Activated naive CD4-positive, alpha-beta T cell treated with anti-CD3 and anti-CD28 coated beads, Interleukin-2, amount 50 U/mL, for 24 hours (primary cell): ENCODE data around the gene DHX57.
"Not testable (repeated sequence)": the region's sequence is repeated elsewhere in the genome, so short reads cannot be mapped to it uniquely, and the experiment has no call there.

Experiments
- H3K27ac Mint-ChIP-seq: one replicate; pipeline ENCODE4 v1.8.0; 2021; ENCODE audit warnings: mild to moderate bottlenecking, mixed read lengths
- H3K27me3 Mint-ChIP-seq: one replicate; pipeline ENCODE4 v1.8.0; 2021; ENCODE audit warnings: mixed read lengths
- H3K36me3 Mint-ChIP-seq: one replicate; pipeline ENCODE4 v1.8.0; 2021; ENCODE audit warnings: mixed read lengths
- H3K4me1 Mint-ChIP-seq: one replicate; pipeline ENCODE4 v1.8.0; 2021; ENCODE audit warnings: mixed read lengths
- H3K4me3 Mint-ChIP-seq: one replicate; pipeline ENCODE4 v1.8.0; 2021; ENCODE audit warnings: mild to moderate bottlenecking, mixed read lengths
- H3K9me3 Mint-ChIP-seq: one replicate; pipeline ENCODE4 v1.8.0; 2021; ENCODE audit warnings: mixed read lengths

Gene DHX57

DNA sequence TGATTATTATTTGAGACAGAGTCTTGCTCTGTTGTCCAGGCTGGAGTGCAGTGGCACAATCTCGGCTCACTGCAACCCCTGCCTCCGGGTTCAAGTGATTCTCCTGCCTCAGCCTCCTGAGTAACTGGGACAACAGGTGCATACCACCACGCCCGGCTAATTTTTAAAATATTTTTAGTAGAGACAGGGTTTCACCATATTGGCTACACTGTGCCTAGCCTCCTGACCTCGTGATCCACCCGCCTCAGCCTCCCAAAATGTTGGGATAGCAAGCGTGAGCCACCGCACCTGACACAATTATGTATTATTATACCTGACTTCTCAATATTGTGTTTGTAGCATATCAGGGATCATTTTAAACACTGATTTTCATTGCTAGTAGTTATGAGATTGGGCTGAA, 83.4 kb downstream of the DHX57 start:
- H3K4me1 Mint-ChIP-seq, H3K4me3 Mint-ChIP-seq, H3K27ac Mint-ChIP-seq, H3K9me3 Mint-ChIP-seq, H3K36me3 Mint-ChIP-seq, H3K27me3 Mint-ChIP-seq: not testable (repeated sequence)

DNA sequence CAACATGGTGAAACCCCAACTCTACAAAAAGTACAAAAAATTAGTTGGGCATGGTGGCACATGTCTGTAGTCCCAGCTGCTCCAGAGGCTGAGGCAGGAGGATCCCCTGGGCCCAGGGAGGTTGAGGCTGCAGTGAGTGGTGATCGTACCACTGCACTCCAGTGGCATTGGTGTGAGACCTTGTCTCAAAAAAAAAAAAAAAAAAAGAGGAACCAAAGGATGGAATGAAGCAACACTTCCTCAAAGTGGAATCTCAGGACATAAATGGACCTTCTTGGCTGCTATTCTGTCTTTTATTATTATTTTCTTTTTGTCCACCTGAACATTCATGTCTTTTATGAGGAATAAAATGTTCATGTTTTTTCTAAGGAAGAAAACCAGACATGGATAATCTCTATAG, 84.0 kb downstream of the DHX57 start:
- Mint-ChIP-seq H3K4me1 (no peaks in the 10 kb centered on the region), H3K9me3 (no peaks in the 10 kb centered on the region), H3K4me3 (no peak overlapping the region), H3K27ac (no peak overlapping the region), H3K36me3 (no peaks in the 10 kb centered on the region), H3K27me3 (no peaks in the 10 kb centered on the region)

DNA sequence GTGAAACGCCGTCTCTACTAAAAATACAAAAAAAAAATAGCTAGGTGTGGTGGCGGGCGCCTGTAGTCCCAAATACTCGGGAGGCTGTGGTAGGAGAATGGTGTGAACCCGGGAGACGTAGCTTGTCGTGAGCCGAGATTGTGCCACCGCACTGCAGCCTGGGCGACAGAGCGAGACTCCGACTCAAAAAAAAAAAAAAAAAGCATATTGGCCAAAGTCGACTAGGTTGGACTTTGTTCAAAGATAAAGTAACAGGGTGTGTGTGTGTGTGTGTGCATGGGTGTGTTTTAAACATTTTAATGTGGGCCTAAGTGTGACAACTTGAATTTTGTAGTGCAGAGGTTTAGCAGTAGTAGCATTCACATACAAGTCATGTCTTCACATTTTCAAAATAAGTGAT, 86.0 kb downstream of the DHX57 start:
- no peaks in the 10 kb centered on the region for H3K4me1 Mint-ChIP-seq
- H3K27me3 Mint-ChIP-seq = no peaks in the 10 kb centered on the region
- H3K36me3 Mint-ChIP-seq = no peaks in the 10 kb centered on the region
- no peak overlapping the region for H3K27ac Mint-ChIP-seq
- H3K9me3 Mint-ChIP-seq = no peaks in the 10 kb centered on the region
- no peak overlapping the region for H3K4me3 Mint-ChIP-seq

GRCh38 chr2:38788306-38788705, 87.4 kb downstream of the DHX57 start:
- Mint-ChIP-seq H3K36me3 (no peaks in the 10 kb centered on the region), H3K27me3 (no peaks in the 10 kb centered on the region), H3K4me1 (no peaks in the 10 kb centered on the region), H3K9me3 (no peaks in the 10 kb centered on the region), H3K27ac (no peak overlapping the region), H3K4me3 (no peak overlapping the region)

- no peaks in the 10 kb centered on the region for H3K27me3 Mint-ChIP-seq
- H3K27ac Mint-ChIP-seq = no peak overlapping the region
- H3K36me3 Mint-ChIP-seq = peaks cover 4% of the 10 kb centered on the region
- no peaks in the 10 kb centered on the region for H3K9me3 Mint-ChIP-seq
- H3K4me1 Mint-ChIP-seq = peaks cover 13% of the 10 kb centered on the region
- no peak overlapping the region for H3K4me3 Mint-ChIP-seq
Measured at GRCh38 chr2:38783586-38783985, 92.1 kb downstream of the DHX57 start.

DNA sequence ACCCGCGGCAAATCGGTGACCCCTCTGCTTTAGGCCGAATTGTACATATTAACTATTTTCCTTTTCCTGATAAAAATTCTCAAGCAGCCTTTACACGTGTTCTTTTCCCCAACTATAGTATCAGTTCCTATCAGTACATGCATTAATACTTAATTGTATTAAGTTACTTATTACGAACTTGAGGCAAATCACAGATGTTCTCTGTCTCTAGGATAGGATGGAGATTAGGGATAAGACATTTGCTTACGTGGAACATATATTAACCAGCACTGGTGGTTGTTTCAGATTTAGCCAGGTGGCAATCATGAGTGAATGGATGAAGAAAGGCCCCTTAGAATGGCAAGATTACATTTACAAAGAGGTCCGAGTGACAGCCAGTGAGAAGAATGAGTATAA, 97.0 kb downstream of the DHX57 start:
- Mint-ChIP-seq H3K27ac (peak overlapping the region; percentile 99), H3K4me3 (peak overlapping the region; percentile 99), H3K27me3 (peaks cover 4% of the 10 kb centered on the region)

DNA sequence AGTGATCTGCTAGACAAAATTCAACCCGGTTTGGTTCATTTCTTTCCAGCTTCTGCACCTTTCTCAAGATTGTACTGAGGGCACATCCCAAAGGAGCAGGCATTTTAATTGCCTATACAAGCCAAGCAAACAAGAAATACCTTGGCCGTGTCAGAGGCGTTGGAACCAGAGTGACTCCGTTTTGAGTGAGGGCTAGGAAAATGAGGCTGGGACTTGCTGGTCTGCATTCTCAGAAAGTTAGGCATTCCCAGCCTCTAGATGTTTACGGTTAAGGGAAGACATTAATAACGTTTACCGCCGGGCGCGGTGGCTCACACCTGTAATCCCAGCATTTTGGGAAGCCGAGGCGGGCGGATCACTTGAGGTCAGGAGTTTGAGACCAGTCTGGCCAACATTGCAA, 99.2 kb downstream of the DHX57 start:
- Mint-ChIP-seq H3K27me3 (peaks cover 4% of the 10 kb centered on the region), H3K9me3 (no peaks in the 10 kb centered on the region), H3K4me1 (peaks cover 15% of the 10 kb centered on the region), H3K27ac (no peak overlapping the region), H3K4me3 (peak overlapping the region; percentile 55), H3K36me3 (peaks cover 2% of the 10 kb centered on the region)

More for the DNA sequence above, 97.0 kb downstream of the DHX57 start:
- Mint-ChIP-seq H3K36me3 (peaks cover 4% of the 10 kb centered on the region), H3K4me1 (peaks cover 20% of the 10 kb centered on the region), H3K9me3 (no peaks in the 10 kb centered on the region)

- peaks cover 11% of the 10 kb centered on the region for H3K4me1 Mint-ChIP-seq
- H3K9me3 Mint-ChIP-seq = no peaks in the 10 kb centered on the region
- no peak overlapping the region for H3K27ac Mint-ChIP-seq
- H3K27me3 Mint-ChIP-seq = peaks cover 4% of the 10 kb centered on the region
- peak overlapping the region; percentile 55 for H3K4me3 Mint-ChIP-seq
- no peaks in the 10 kb centered on the region for H3K36me3 Mint-ChIP-seq
Measured at GRCh38 chr2:38775921-38776225, 99.9 kb downstream of the DHX57 start.

DNA sequence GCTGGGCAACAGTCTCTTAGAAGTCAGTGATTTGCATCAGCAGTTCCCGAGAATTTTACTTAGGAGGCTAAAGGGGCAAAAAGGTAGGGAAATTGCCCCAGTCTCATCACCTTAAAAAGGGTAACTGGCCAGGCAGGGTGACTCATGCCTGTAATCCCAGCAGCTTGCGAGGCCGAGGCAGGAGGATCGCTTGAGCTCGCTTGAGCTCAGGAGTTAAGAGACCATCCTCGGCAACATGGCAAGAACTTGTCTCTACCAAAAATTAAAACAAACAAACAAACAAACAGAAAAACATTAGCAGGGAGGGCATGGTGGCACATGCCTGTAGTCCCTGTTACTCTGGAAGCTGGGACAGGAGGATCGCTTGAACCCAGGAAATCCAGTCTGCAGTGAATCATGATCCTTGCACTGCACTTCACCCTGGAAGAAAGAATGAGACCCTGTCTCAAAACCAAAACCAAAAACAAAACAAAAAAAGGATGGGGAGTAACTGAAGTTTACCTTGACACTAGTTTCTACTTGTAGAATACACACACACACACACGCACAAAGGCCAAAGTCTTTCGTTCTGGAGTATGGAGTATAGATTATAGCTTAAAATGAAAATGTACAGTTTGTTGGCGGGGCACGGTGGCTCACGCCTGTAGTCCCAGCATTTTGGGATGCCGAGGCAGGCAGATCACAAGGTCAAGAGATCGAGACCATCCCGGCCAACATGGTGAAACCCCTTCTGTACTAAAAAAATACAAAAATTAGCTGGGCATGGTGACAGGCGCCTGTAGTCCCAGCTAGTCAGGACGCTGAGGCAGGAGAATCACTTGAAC, 100.4 kb downstream of the DHX57 start:
- Mint-ChIP-seq H3K27ac (no peak overlapping the region), H3K27me3 (peaks cover 4% of the 10 kb centered on the region), H3K4me1 (peaks cover 11% of the 10 kb centered on the region), H3K9me3 (no peaks in the 10 kb centered on the region), H3K36me3 (no peaks in the 10 kb centered on the region), H3K4me3 (no peak overlapping the region)

GRCh38 chr2:38771632-38772031, 104.1 kb downstream of the DHX57 start:
- H3K27me3 Mint-ChIP-seq = peaks cover 4% of the 10 kb centered on the region

DNA sequence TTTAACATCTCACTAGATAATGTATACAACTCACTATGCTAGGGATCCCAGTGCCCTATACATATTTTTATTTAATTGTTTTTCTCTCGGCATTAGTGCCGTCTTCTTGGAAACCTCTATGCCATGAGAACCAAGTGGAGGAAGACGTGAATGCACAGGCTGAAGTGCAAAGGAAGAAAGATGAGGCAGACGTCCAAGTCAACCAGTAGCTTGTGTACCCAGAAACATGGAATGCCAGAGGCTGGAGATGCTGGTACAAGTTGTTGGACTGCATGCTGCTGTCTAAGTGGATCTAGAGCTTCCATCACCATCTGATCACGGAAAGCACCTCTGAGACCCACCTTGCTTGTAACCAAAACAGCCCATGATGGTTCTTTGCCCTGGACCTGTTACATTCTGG, 110.2 kb downstream of the DHX57 start:
- no peaks in the 10 kb centered on the region for H3K4me1 Mint-ChIP-seq
- H3K36me3 Mint-ChIP-seq = no peaks in the 10 kb centered on the region
- no peak overlapping the region for H3K27ac Mint-ChIP-seq
- no peaks in the 10 kb centered on the region for H3K9me3 Mint-ChIP-seq
- H3K27me3 Mint-ChIP-seq = no peaks in the 10 kb centered on the region
- H3K4me3 Mint-ChIP-seq = no peak overlapping the region

More at GRCh38 chr2:38771632-38772031, 104.1 kb downstream of the DHX57 start:
- no peak overlapping the region for H3K4me3 Mint-ChIP-seq
- no peaks in the 10 kb centered on the region for H3K9me3 Mint-ChIP-seq
- H3K4me1 Mint-ChIP-seq = no peaks in the 10 kb centered on the region
- H3K27ac Mint-ChIP-seq = no peak overlapping the region
- H3K36me3 Mint-ChIP-seq = no peaks in the 10 kb centered on the region

- Mint-ChIP-seq H3K4me3 (no peak overlapping the region), H3K27me3 (no peaks in the 10 kb centered on the region), H3K9me3 (no peaks in the 10 kb centered on the region), H3K27ac (no peak overlapping the region), H3K4me1 (no peaks in the 10 kb centered on the region), H3K36me3 (no peaks in the 10 kb centered on the region)
Measured at GRCh38 chr2:38765149-38765548, 110.6 kb downstream of the DHX57 start.

DNA sequence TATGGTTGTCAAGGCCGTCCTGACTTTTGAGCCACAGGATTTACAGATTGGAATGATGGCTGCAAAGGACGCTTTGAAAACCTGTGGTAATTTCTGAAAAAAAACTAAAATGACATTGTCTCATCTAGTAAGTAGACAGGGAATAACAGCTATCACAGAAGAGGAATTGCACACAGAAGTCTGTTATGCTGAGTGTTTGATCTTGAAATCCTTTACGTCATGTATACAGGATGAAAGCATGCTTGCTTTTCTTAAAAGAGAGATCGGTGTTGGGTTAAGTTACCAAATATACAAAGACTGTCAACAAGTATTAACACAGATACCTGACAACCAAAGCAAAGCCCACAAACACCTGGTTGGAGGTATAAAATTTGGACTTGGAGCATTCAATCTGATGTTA, 112.0 kb downstream of the DHX57 start:
- Mint-ChIP-seq H3K9me3 (no peaks in the 10 kb centered on the region), H3K4me3 (no peak overlapping the region), H3K36me3 (no peaks in the 10 kb centered on the region), H3K4me1 (no peaks in the 10 kb centered on the region), H3K27me3 (no peaks in the 10 kb centered on the region), H3K27ac (no peak overlapping the region)

- H3K27ac Mint-ChIP-seq = no peak overlapping the region
Measured at GRCh38 chr2:38763228-38763627, 112.5 kb downstream of the DHX57 start.

DNA sequence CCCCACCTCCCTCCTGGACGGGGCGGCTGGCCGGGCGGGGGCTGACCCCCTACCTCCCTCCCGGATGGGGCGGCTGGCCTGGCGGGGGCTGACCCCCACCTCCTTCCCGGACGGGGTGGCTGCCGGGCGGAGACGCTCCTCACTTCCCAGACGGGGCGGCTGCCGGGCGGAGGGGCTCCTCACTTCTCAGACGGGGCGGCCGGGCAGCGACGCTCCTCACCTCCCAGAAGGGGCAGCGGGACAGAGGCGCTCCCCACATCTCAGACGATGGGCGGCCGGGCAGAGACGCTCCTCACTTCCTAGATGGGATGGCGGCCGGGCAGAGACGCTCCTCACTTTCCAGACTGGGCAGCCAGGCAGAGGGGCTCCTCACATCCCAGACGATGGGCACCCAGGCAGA, 119.8 kb downstream of the DHX57 start:
- H3K27ac Mint-ChIP-seq, H3K36me3 Mint-ChIP-seq, H3K4me3 Mint-ChIP-seq, H3K27me3 Mint-ChIP-seq, H3K9me3 Mint-ChIP-seq: not testable (repeated sequence)
- H3K4me1 Mint-ChIP-seq = peaks cover 16% of the 10 kb centered on the region

More at GRCh38 chr2:38763228-38763627, 112.5 kb downstream of the DHX57 start:
- H3K36me3 Mint-ChIP-seq = no peaks in the 10 kb centered on the region
- H3K4me3 Mint-ChIP-seq = no peak overlapping the region
- H3K27me3 Mint-ChIP-seq = no peaks in the 10 kb centered on the region
- H3K9me3 Mint-ChIP-seq = no peaks in the 10 kb centered on the region
- no peaks in the 10 kb centered on the region for H3K4me1 Mint-ChIP-seq

DNA sequence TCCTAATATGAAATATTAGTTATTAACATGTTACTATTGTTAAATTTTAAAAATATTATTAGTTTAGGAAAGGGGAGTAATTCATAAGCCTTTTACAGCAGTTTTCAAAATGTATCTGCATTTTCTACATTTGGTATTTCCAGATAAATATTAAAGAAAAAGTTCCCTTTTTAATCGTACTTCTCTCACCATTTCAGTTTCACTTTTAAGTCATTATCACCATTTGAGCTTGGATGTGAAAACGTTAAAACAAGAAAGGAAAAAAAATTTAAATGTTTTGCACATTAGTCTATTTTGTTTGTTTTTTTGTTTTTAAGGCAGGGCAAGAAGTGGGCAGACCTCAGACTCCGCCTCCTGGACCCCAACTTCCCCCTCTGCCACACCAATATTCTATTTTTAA, 121.2 kb downstream of the DHX57 start:
- Mint-ChIP-seq H3K36me3 (peaks cover 12% of the 10 kb centered on the region), H3K4me3 (peak overlapping the region; percentile 81), H3K4me1 (peaks cover 21% of the 10 kb centered on the region), H3K27ac (no peak overlapping the region), H3K27me3 (no peaks in the 10 kb centered on the region), H3K9me3 (no peaks in the 10 kb centered on the region)

DNA sequence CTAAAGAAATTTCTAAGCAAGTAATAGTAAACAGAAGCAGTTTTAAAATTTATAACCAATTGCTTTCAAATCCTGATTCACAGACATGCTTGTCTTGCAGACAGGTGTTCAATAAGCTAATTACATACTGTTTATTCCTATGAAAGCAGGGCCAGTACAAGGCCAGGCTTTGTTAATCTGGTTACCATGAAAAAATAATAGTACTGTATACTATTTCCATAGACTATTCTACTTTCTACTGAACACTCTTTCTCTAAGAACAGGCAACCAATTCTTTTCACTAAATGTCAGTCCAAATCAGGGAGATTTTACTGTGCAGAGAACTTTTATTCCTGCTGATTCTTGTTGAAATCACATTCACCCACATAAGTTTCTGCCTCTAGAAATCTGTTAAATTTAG, 121.7 kb downstream of the DHX57 start:
- Mint-ChIP-seq H3K36me3 (peaks cover 15% of the 10 kb centered on the region), H3K4me3 (peak overlapping the region; percentile 78), H3K4me1 (peaks cover 25% of the 10 kb centered on the region), H3K9me3 (no peaks in the 10 kb centered on the region), H3K27ac (no peak overlapping the region), H3K27me3 (no peaks in the 10 kb centered on the region)
